GM21786 (cell line): ENCODE measurements around the gene RGL3.
A peak's percentile ranks its signal among the peaks of the same experiment; 100 is the strongest.
"Not testable (repeated sequence)": the region's sequence is repeated elsewhere in the genome, so short reads cannot be mapped to it uniquely, and the experiment has no call there.

ENCODE experiments used
- ATAC-seq: cut with Tn5 transposase; IDR thresholded peaks from one replicate; pipeline ENCODE4 v1.9.1; 2021; ENCODE audit not compliant: unreplicated experiment

The RGL3 gene

GRCh38 chr19:11450570-11451326 lies 31.6 kb upstream of the RGL3 start:
- ATAC-seq = no peak

GRCh38 chr19:11448923-11449554 lies 29.9 kb upstream of the RGL3 start:
- ATAC-seq = no peak

GRCh38 chr19:11448410-11448809 lies 29.3 kb upstream of the RGL3 start:
- no peak for ATAC-seq

GRCh38 chr19:11447347-11448262 lies 28.5 kb upstream of the RGL3 start:
- no peak for ATAC-seq

GRCh38 chr19:11446652-11447301 lies 27.7 kb upstream of the RGL3 start:
- ATAC-seq = no peak

- no peak for ATAC-seq
Measured at GRCh38 chr19:11446271-11446651, 27.1 kb upstream of the RGL3 start.

- ATAC-seq = no peak
Measured at GRCh38 chr19:11445141-11445540, 26.0 kb upstream of the RGL3 start.

GRCh38 chr19:11444059-11444458 lies 24.9 kb upstream of the RGL3 start:
- no peak for ATAC-seq

- ATAC-seq = no peak
Measured at GRCh38 chr19:11437955-11438354, 18.8 kb upstream of the RGL3 start.

GRCh38 chr19:11435833-11436313 lies 16.8 kb upstream of the RGL3 start:
- no peak for ATAC-seq

GRCh38 chr19:11435057-11435832 lies 16.1 kb upstream of the RGL3 start, which contains the start of the genes ODAD3 and PRKCSH:
ODAD3 (minus strand) TSS chr19:11435121; CDS start chr19:11435016, 105 bp downstream.
PRKCSH (plus strand) TSS chr19:11435635; CDS start chr19:11436118, 483 bp downstream.
- ATAC-seq = peak; percentile 91

- no peak for ATAC-seq
Measured at GRCh38 chr19:11434703-11435056, 15.6 kb upstream of the RGL3 start.

GRCh38 chr19:11433526-11433925 lies 14.4 kb upstream of the RGL3 start:
- not testable (repeated sequence) for ATAC-seq

GRCh38 chr19:11426656-11427055 lies 7.5 kb upstream of the RGL3 start:
- ATAC-seq = no peak

- no peak for ATAC-seq
Measured at GRCh38 chr19:11425719-11426457, 6.8 kb upstream of the RGL3 start.

- ATAC-seq = no peak
Measured at GRCh38 chr19:11423791-11424181, 4.7 kb upstream of the RGL3 start.

- ATAC-seq = no peak
Measured at GRCh38 chr19:11423164-11423790, 4.2 kb upstream of the RGL3 start.

- ATAC-seq = peak; percentile 66
Measured at GRCh38 chr19:11422163-11423065, 3.3 kb upstream of the RGL3 start.
